NCI-H128 (cell line): ENCODE measurements around the gene CCDC88C.

Experiments
- DNase-seq: peaks from one replicate; lab custom pipeline; 2025; ENCODE audit not compliant: unreplicated experiment; lab: John Stamatoyannopoulos, UW

CCDC88C gene

DNA sequence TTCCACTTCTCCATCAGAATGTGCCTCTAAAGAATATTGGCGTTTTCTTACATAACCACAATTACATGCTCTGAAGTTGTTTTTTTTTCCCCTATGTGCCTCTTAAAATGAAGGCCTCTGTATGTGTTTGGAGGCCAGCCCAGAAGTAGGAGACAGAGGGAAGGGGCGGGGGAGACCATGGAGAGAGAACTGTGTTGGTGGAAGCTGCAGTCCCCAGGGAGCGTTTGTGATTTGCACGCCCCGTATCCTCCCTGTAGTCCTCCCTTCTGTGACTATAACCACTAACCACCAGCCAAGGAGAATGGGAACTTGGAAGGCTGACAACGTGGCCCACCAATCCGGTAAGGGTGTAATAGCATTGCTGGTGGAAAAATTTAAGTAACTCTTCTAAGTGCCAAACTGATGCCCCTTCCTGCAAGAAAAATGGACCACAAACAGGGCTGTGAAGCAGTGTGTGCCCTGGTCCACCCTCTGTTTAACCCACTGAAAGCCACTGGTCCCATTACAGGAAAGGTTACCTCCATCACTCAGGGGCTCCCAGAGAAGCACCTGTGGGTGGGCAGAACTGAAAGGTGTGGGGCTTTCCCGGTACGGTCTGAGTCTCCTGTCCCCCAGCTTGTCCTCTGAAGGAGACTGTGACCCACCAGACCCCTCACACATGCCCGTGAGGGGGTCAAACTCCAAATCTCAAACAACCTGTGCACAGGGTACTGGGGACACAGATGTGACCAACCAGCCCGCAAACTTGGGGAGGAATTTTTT lies 36.8 kb downstream of the CCDC88C start:
- DNase-seq, result no peak

DNA sequence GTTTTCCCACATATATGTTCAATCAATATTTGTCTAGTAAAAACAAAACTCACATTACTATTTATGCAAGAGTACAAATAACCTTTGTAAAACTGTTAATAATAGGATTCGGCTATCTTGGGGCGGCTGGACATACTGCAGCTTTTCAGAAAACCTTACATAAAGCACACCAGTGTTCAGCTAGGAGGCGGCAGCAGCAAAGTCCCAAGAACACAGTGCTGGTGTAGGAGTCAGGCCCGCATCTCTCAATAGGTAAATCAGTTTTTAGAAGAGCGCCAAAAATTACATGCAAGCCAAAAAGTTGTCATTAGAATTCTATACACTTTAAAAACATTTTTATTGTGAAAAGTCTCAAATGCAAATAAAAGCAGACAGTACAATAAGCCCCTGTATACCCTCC lies 37.5 kb downstream of the CCDC88C start:
- DNase-seq, result no peak

- DNase-seq, result no peak
Measured at GRCh38 chr14:91379579-91379932, 38.1 kb downstream of the CCDC88C start.

DNA sequence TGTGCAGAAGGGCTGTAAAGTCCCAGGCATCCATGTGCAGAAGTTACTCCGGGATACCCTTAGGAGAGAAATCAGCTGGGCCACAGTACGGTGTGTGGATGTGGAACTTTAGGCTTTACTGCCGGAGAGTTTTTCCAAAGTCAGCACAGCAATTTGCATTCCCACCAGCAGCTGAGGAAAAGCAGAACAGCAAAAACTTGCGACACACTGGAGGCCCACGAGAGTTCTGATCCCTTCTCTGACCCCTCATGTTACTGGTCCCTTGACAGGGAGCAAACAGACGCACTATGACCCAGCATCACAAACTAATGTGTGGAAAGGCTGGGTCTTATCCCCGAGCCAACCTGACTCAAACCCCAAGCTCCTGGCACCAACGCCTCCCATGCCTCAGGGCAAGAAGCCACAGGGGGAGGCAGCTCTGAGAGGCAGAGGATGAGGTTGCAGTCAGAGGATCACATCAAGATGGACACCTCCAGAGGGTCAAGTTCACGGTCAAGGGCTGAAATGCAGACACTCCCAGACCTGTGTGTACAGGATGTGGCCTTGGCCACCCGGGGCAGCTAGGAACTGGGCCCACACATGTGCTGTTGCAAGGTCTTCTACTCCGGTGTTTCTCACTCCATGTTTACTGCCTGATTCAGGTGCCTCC lies 38.6 kb downstream of the CCDC88C start:
- DNase-seq, result no peak

- no peak for DNase-seq
Measured at GRCh38 chr14:91377700-91378652, 39.6 kb downstream of the CCDC88C start.

DNA sequence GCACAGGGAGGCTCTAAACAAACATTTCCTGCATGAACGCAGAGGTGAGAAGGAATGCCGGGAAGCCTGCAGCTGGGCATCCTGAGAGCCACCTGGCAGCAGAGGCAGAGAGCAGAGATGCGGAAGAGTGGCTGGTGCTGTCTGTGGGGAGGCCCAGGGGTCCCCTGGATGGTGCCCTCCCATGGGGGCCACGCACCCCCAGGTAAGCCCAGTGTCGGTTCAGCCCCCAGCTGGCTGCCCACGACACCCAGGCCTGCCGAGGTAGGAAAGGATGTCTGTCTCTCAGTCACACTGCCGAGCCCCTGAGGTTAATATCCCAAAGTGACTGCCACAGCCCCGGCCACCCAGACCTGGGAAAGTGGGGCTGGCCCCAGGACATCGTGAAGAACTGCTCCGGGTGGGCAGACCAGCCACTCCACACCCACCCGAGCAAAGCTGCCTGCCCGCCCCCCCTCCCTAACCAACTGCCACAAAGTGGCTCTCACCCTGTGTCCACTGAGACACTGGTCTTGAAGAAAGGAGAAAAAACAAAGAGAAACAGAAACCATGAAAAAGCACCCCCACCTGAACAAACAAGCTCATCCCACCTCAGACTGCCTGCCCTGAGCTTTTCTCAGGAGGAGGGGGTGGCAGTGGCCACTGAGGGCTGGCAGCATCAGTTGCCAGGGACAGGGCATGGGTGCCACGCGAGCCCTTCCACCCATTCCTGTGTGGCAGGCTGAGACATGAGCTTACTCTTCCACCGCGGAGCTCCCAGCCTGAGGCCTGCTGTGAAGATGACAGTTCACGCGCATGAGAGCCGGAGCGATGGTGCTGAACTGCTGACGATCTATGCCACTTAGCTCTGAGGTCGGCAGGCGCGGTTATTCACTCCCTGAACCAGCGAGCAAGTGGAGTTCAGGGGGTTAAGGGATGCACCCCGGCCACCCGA lies 40.8 kb downstream of the CCDC88C start:
- peak; percentile 53 for DNase-seq

GRCh38 chr14:91375720-91376452 lies 41.7 kb downstream of the CCDC88C start:
- no peak for DNase-seq

GRCh38 chr14:91374879-91375702 lies 42.5 kb downstream of the CCDC88C start:
- DNase-seq, result peak; percentile 55

DNA sequence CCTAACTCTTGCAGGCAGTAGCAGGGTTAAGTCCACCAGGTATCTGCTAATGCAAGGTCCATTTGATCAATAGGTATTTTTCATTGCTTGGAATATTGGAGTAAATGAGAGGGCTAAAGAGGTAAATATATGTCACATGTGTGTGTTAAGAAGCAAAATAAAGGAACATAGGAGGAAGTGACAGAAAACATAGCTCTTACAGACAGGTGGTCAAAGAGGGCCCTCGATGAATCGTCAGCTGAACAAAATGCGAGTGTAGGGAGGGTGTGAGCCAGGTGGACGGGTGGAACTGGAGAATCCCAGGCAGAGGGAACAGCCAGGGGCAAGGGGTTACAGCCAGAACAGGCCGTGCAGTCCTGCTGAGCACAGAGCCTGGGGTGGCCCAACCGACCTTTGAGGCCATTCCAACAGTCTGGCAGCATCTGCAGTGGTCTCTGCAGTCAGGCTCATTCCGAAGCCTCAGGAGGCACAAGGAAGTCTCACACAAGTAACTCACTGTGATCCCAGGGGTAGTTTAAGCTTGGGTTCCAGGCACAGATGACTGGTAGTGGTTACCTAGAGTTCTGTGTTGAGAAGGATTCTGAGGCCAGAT lies 43.2 kb downstream of the CCDC88C start:
- no peak for DNase-seq

DNA sequence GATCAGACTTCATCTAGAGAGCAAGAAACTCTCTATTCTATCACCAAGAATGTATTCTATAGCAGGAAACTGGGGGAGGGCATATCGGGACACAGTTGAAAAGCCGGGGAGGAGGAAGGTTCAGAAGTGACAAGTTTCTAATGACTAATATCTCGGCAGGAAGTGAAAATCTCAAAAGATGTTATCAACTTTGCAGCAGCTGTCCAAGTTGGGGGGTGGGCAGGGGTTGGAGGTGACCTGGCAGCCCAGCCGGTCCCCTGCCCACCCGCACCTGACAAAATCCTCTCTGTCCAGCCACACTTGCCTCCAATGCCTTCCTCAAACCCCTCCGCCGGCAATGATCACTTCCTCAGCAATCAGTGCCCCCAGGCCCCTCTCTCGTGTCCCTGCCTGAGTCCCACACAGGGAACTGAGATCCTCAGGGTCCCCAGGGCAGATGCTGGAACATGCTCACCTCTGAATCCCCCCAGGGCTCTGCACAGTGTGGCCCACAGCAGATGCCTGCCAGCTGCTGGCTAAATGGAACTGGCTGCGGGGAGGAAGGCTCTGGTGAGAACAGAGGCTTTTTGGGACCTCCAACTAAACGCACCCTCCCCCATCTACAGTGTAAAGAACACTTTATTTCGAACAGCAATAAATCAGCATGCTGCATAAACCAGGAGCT lies 43.9 kb downstream of the CCDC88C start:
- no peak for DNase-seq

GRCh38 chr14:91372671-91373495 lies 44.7 kb downstream of the CCDC88C start:
- DNase-seq, result peak; percentile 51

DNA sequence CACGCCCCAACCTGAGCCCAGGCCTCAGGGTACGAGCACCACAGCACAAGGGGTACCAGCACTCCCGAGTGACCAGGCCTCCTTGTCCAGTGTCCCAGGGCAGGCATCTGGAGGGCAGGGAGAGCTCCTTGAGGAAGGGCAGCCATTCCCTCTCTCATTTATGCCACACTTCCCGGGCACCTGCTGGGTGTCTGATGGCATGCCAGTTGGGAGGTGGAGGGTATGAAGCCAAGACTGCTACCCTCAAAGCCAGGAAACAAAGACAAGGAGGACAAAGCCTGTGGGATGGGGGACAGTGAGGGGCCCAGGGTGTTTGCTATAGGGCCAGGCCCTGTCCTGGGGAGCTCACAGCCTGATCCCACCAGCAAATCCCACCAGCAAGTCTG lies 45.6 kb downstream of the CCDC88C start:
- DNase-seq, result no peak

- no peak for DNase-seq
Measured at GRCh38 chr14:91371011-91371989, 46.3 kb downstream of the CCDC88C start.

GRCh38 chr14:91369628-91370445 lies 47.8 kb downstream of the CCDC88C start:
- peak; percentile 87 for DNase-seq

DNA sequence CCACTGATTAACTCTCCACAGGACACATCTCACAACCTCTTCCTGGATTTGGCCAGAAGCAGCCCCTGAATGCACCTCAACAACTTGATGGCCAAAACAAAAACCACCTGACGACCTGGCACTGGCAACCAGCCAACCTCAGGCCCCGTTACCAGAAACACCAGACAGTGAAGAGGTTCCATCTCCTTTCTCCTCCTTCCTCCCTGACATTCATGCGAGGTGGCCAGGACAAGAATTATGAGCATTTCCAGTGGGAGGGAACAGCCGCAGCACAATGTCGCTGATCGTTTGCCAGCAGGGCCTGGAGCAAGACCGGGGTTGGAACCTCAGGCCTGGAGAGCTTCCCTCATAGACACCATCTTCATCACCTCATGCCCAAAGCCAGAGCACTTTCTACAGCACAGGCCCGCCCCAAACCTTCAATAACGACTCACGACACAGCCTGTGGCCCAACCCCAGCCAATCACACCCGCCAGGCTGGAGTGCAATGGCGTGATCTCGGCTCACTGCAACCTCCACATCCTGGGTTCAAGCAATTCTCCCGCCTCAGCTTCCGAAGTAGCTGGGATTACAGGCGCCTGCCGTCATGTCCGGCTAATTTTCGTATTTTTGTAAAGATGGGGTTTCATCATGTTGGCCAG lies 48.7 kb downstream of the CCDC88C start:
- DNase-seq, result peak; percentile 33
